Measurements from ENCODE around the gene DBR1. TPM values are rescaled to one million over a fixed set of nuclear protein-coding genes. Genes with fewer than 3 reads are reported as not detected.

The DBR1 gene
- total and polyA plus RNA-seq, 2 experiments from 2014 or later = 12.3 to 16.9 TPM

DNA sequence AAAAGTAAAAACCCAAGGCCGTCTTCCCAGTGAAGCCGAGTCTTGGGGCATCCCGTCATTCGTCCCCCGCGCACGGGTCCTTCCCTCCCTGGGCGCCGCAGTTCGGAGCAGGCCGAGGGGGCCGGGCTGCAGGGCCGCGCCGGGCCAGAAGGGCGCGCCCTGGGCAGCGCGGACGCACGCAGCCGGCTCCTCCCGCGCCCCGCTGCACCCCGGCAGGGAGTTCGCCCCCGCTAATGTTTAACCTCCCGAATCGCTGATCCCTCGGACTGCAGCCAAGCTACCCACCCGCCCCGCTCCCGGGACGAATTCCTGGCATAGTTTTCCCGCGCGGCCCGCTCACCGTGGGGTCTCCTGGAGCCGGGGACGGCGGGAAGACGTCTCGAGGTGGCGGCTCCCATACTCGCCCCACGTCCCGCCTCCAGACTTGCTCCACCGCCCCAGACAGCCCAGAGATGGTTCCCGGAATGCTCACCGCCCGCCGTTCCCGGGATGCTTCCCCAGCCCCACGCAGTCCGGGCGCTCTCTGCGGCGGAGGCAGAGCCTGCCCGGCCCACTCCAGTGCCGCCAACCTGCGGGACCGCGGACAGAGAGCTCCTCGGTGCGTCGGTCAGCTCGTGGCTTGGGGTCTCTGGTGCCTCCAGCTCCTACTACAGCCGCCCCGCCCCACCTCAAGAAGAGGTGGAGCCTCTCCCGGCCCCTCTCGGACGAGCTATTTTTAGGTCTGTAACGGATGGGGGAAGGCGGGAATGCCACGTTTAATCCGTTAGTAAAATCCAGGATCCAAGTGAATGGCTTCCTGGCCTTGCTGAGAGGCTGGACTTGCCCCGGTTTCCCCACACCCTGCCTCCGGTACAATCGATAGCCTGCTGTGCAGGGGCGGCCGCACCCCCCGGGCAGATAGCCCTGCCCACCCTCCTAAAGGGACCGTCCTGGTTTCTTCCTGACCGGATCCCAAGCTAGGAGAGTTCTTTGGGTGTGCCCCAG is 59.4 kb downstream of the DBR1 start, which contains the start of gene DZIP1L:
Gene DZIP1L (minus strand): TSS at position 621 of the 984 bp plus-strand sequence. CDS start 11,637 bp downstream, outside the sequence.
- H3K36me3 ChIP-seq (ENCODE audit: low read depth) = no peaks in the 10 kb centered on the region; the same call in 1 of the 2 replicates
- DNase-seq = peak; percentile 91

DNA sequence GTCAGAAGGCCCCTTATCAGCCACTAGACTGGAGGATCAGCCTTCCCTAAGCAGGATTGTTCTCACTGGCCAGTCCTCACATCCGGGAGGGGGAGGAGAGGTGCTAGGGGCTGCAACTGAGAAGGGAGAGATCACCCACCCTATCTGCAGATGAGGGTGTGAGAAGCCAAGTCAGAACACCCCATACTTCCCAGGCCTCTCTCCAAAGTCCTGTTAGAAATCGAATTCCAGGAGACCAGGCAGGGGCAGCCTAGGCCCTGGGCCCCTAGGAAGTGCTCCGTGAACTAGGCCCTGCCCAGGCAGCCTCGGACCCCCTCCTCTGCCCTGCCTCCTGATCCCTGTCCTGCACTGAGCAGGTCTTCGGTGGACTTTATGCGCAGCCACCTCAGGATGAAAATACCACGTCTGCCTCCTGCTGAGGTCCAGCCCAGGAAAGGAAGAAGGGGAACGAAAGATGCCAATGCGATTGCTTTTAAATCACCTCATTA is 60.2 kb downstream of the DBR1 start:
- WGBS, 2 experiments (ENCODE audit: low coverage in 1 of 2, low lambda C conversion rate in 2 of 2, missing lambda C conversion rate in 2 of 2) = 2% methylated on average over 9 of the region's 9 CpGs
- H3K4me2 ChIP-seq (ENCODE audit: unreplicated experiment) = peak overlapping the region; percentile 93
- H4K20me1 ChIP-seq (ENCODE audit: insufficient read depth) = no peaks in the 10 kb centered on the region
- peaks cover 25% of the 10 kb centered on the region for H3K4me1 ChIP-seq (ENCODE audit: insufficient read depth)
- peak overlapping the region; percentile 77 for H3K4me3 ChIP-seq
- H3K79me2 ChIP-seq (ENCODE audit: insufficient read depth) = peaks cover 54% of the 10 kb centered on the region
- no peaks in the 10 kb centered on the region; the same call in 1 of the 2 replicates for H3K36me3 ChIP-seq (ENCODE audit: low read depth)
- H3F3A ChIP-seq (ENCODE audit: insufficient read depth) = peaks cover 9% of the 10 kb centered on the region
- peak; percentile 51 for DNase-seq
- H3K9me3 ChIP-seq (ENCODE audit: low read depth) = no peaks in the 10 kb centered on the region
- peak overlapping the region; percentile 91 for H3K27ac ChIP-seq
- TF ChIP-seq EZH2 (IDR thresholded peaks at IDR 0.05; ENCODE audit: insufficient read depth, poor library complexity, severe bottlenecking) (no peak), EZH2phosphoT487 (IDR thresholded peaks at IDR 0.05; ENCODE audit: insufficient read depth, low read depth) (no peak)
- H3K27me3 ChIP-seq (replicated peaks; ENCODE audit: insufficient read depth) = no peaks in the 10 kb centered on the region
- in situ Hi-C loops (cut with MboI) = no loop called here
- H2AFZ ChIP-seq = peak overlapping the region; percentile 65
- H3K9ac ChIP-seq = peak overlapping the region; percentile 91
- H3K9me2 ChIP-seq (ENCODE audit: insufficient read depth) = no peaks in the 10 kb centered on the region

More for the DNA sequence above, 59.4 kb downstream of the DBR1 start, which contains the start of gene DZIP1L:
- in situ Hi-C loops (cut with MboI) = no loop called here
- H3K9ac ChIP-seq = peak within 1 kb of the TSS; percentile 91
- H3K9me3 ChIP-seq (ENCODE audit: low read depth) = no peaks in the 10 kb centered on the region
- peak within 1 kb of the TSS; percentile 65 for H2AFZ ChIP-seq
- 1 to 3% methylated on average over 54 to 84 of the region's 86 CpGs for WGBS, 2 experiments (ENCODE audit: low coverage in 1 of 2, low lambda C conversion rate in 2 of 2, missing lambda C conversion rate in 2 of 2)
- H3F3A ChIP-seq (ENCODE audit: insufficient read depth) = peaks cover 9% of the 10 kb centered on the region
- H3K79me2 ChIP-seq (ENCODE audit: insufficient read depth) = peaks cover 46% of the 10 kb centered on the region
- no peak for TF ChIP-seq EZH2phosphoT487 (IDR thresholded peaks at IDR 0.05; ENCODE audit: insufficient read depth, low read depth)
- TF ChIP-seq EZH2 (IDR thresholded peaks at IDR 0.05; ENCODE audit: insufficient read depth, poor library complexity, severe bottlenecking) = no peak
- no peaks in the 10 kb centered on the region for H3K27me3 ChIP-seq (replicated peaks; ENCODE audit: insufficient read depth)
- peaks cover 25% of the 10 kb centered on the region for H3K4me1 ChIP-seq (ENCODE audit: insufficient read depth)
- no peaks in the 10 kb centered on the region for H3K9me2 ChIP-seq (ENCODE audit: insufficient read depth)
- peak within 1 kb of the TSS; percentile 77 for H3K4me3 ChIP-seq
- no peaks in the 10 kb centered on the region for H4K20me1 ChIP-seq (ENCODE audit: insufficient read depth)
- H3K4me2 ChIP-seq (ENCODE audit: unreplicated experiment) = peak within 1 kb of the TSS; percentile 93
- H3K27ac ChIP-seq = peak within 1 kb of the TSS; percentile 91

GRCh38 chr3:138113326-138113725 is 61.4 kb downstream of the DBR1 start:
- Histone ChIP-seq H3K27ac (peak overlapping the region; percentile 91), H3K9ac (peak overlapping the region; percentile 91), H3K27me3 (replicated peaks; ENCODE audit: insufficient read depth) (no peaks in the 10 kb centered on the region), H3K4me3 (peak overlapping the region; percentile 77), H3K4me1 (ENCODE audit: insufficient read depth) (peaks cover 25% of the 10 kb centered on the region), H3K9me2 (ENCODE audit: insufficient read depth) (no peaks in the 10 kb centered on the region), H3K9me3 (ENCODE audit: low read depth) (no peaks in the 10 kb centered on the region), H3F3A (ENCODE audit: insufficient read depth) (peaks cover 9% of the 10 kb centered on the region), H4K20me1 (ENCODE audit: insufficient read depth) (no peaks in the 10 kb centered on the region), H3K4me2 (ENCODE audit: unreplicated experiment) (peak overlapping the region; percentile 93), H3K79me2 (ENCODE audit: insufficient read depth) (peaks cover 66% of the 10 kb centered on the region), H3K36me3 (ENCODE audit: low read depth) (no peaks in the 10 kb centered on the region; the same call in 1 of the 2 replicates), H2AFZ (no peak overlapping the region)
- TF ChIP-seq EZH2 (IDR thresholded peaks at IDR 0.05; ENCODE audit: insufficient read depth, poor library complexity, severe bottlenecking) = no peak
- in situ Hi-C loops (cut with MboI) = no loop called here
- WGBS, 2 experiments (ENCODE audit: low coverage in 1 of 2, low lambda C conversion rate in 2 of 2, missing lambda C conversion rate in 2 of 2) = 57 to 58% methylated on average over 1 of the region's 1 CpG
- peak; percentile 48 for DNase-seq

- Histone ChIP-seq H3K4me3 (no peak overlapping the region), H3K27me3 (replicated peaks; ENCODE audit: insufficient read depth) (no peaks in the 10 kb centered on the region), H3K4me2 (ENCODE audit: unreplicated experiment) (no peak overlapping the region), H3K27ac (peak overlapping the region; percentile 91; the same call in 1 of the 2 replicates), H3K36me3 (ENCODE audit: low read depth) (no peaks in the 10 kb centered on the region; the same call in 1 of the 2 replicates), H3K4me1 (ENCODE audit: insufficient read depth) (peaks cover 25% of the 10 kb centered on the region), H3K9me2 (ENCODE audit: insufficient read depth) (no peaks in the 10 kb centered on the region), H2AFZ (no peak overlapping the region), H3K79me2 (ENCODE audit: insufficient read depth) (peaks cover 75% of the 10 kb centered on the region), H3K9ac (no peak overlapping the region), H4K20me1 (ENCODE audit: insufficient read depth) (no peaks in the 10 kb centered on the region), H3F3A (ENCODE audit: insufficient read depth) (peaks cover 9% of the 10 kb centered on the region), H3K9me3 (ENCODE audit: low read depth) (no peaks in the 10 kb centered on the region)
- 53 to 61% methylated on average over 8 of the region's 8 CpGs for WGBS, 2 experiments (ENCODE audit: low coverage in 1 of 2, low lambda C conversion rate in 2 of 2, missing lambda C conversion rate in 2 of 2)
- DNase-seq = peak; percentile 35
- in situ Hi-C loops (cut with MboI) = no loop called here
- TF ChIP-seq EZH2 (IDR thresholded peaks at IDR 0.05; ENCODE audit: insufficient read depth, poor library complexity, severe bottlenecking) (no peak), EZH2phosphoT487 (IDR thresholded peaks at IDR 0.05; ENCODE audit: insufficient read depth, low read depth) (no peak)
These were observed 62.4 kb downstream of the DBR1 start for GRCh38 chr3:138112362-138112761.

Other genes with a start within 250 kb of the DBR1 start
- gene CLDN18, start 164.8 kb downstream of the DBR1 start, total RNA-seq (2014; rRNA removed; shearing (Covaris generic)) = not detected in 2 replicates
- 0.18 TPM in 2 replicates for gene CLDN18, start 164.8 kb downstream of the DBR1 start, polyA plus RNA-seq (2016; fragmentation: Nextera tagmentation; extraction: Ambion mirVana)
- 19.8 and 34.0 TPM in 2 replicates for gene DZIP1L, start 59.3 kb downstream of the DBR1 start, total RNA-seq (2014; rRNA removed; shearing (Covaris generic))
- 9.6 and 11.1 TPM in 2 replicates for gene DZIP1L, start 59.3 kb downstream of the DBR1 start, polyA plus RNA-seq (2016; fragmentation: Nextera tagmentation; extraction: Ambion mirVana)
- gene A4GNT, start 42.5 kb downstream of the DBR1 start, total RNA-seq (2014; rRNA removed; shearing (Covaris generic)) = not detected in 2 replicates
- 0.14 TPM in 1 of 2 replicates, not detected in the other for gene A4GNT, start 42.5 kb downstream of the DBR1 start, polyA plus RNA-seq (2016; fragmentation: Nextera tagmentation; extraction: Ambion mirVana)
- gene ARMC8, start 12.4 kb upstream of the DBR1 start, total RNA-seq (2014; rRNA removed; shearing (Covaris generic)) = 29.2 and 32.9 TPM in 2 replicates
- 30.1 and 31.2 TPM in 2 replicates for gene ARMC8, start 12.4 kb upstream of the DBR1 start, polyA plus RNA-seq (2016; fragmentation: Nextera tagmentation; extraction: Ambion mirVana)
- not detected in 2 replicates for gene NME9, start 154.9 kb upstream of the DBR1 start, total RNA-seq (2014; rRNA removed; shearing (Covaris generic))
- gene NME9, start 154.9 kb upstream of the DBR1 start, polyA plus RNA-seq (2016; fragmentation: Nextera tagmentation; extraction: Ambion mirVana) = 0.14 TPM in 1 of 2 replicates, not detected in the other
- 54.9 and 56.7 TPM in 2 replicates for gene MRAS, start 173.7 kb upstream of the DBR1 start, total RNA-seq (2014; rRNA removed; shearing (Covaris generic))
- gene MRAS, start 173.7 kb upstream of the DBR1 start, polyA plus RNA-seq (2016; fragmentation: Nextera tagmentation; extraction: Ambion mirVana) = 65.1 and 65.5 TPM in 2 replicates